Suprapubic skin (tissue), 4 donors: ENCODE measurements around the gene NDOR1.

ENCODE experiments used
- CTCF ChIP-seq, 2 donors: fragments of 200-600 bp in 1 of 2; fragments of 450-650 bp in 1 of 2; sonication (generic) in 1 of 2; IDR thresholded peaks; one replicate each; pipeline ENCODE4 v1.5.1; 2016 to 2019; ENCODE audit warnings: antibody characterized with exemption in 2 of 2, mild to moderate bottlenecking in 1 of 2, moderate library complexity in 1 of 2
- POLR2A ChIP-seq, 2 donors: fragments of 450-650 bp; IDR thresholded peaks; one replicate each; pipeline ENCODE4 v1.6.1; 2017; ENCODE audit warnings: antibody characterized with exemption in 2 of 2, mild to moderate bottlenecking in 2 of 2, moderate library complexity in 2 of 2
- POLR2AphosphoS5 ChIP-seq, 3 donors: sonication (generic); formaldehyde crosslinking; IDR thresholded peaks; one replicate each; pipeline ENCODE4 v1.6.1; 2017; ENCODE audit warnings: antibody characterized with exemption in 3 of 3

GRCh38 chr9:137198902-137199283 is 6.6 kb upstream of the NDOR1 start:
- TF ChIP-seq CTCF (IDR thresholded peaks at IDR 0.05) (no peak), POLR2A (IDR thresholded peaks at IDR 0.05) (no peak), POLR2AphosphoS5 (IDR thresholded peaks at IDR 0.05) (no peak)
